ENCODE results near the gene RCAN2.

The RCAN2 gene

DNA sequence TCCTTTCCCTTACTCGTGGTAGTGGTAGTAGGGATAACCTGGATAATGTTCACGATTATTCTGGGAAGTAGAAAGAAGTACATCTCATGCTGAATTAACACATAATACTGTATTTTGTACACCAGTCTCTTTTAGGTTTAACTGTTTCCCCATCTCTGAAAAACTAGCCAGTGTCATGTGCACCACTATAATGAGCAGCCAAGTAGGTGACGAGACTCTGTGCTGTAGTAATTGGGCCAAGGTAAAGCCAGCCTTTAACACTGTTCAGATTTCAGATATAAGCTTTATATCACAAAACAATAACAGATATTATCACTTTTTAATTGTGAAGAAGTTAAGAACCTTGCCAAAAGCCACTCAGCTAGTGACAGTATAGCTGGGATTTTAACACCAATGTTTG lies 219.5 kb downstream of the RCAN2 start:
- Mint-ChIP-seq H3K27ac (no peak overlapping the region), H3K27me3 (peaks cover 14% of the 10 kb centered on the region), H3K4me3 (no peak overlapping the region), H3K9me3 (no peaks in the 10 kb centered on the region), H3K4me1 (ENCODE audit: low read depth) (no peaks in the 10 kb centered on the region), H3K36me3 (ENCODE audit: low read depth) (no peaks in the 10 kb centered on the region)

DNA sequence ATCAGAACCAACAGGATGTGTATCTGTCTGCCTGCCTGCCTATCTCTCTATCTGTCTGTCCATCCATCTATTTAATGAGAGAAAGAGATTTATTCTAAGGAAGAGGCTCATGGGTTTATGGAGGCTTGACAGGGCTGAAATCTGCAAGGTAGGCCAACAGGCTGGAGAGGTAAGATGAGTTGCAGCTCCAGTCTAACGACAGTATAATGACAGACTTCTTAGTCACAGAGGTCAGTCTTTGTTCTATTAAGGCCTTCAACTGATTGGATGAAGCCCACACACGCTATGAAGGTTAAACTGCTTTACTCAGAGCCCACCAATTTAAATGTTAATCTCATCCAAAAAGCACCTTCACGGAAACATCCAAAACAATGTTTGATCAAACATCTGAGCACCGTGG lies 220.1 kb downstream of the RCAN2 start:
- H3K4me1 Mint-ChIP-seq (ENCODE audit: low read depth), result no peaks in the 10 kb centered on the region
- no peak overlapping the region for H3K27ac Mint-ChIP-seq
- H3K4me3 Mint-ChIP-seq, result no peak overlapping the region
- peaks cover 10% of the 10 kb centered on the region for H3K27me3 Mint-ChIP-seq
- no peaks in the 10 kb centered on the region for H3K9me3 Mint-ChIP-seq
- H3K36me3 Mint-ChIP-seq (ENCODE audit: low read depth), result no peaks in the 10 kb centered on the region

DNA sequence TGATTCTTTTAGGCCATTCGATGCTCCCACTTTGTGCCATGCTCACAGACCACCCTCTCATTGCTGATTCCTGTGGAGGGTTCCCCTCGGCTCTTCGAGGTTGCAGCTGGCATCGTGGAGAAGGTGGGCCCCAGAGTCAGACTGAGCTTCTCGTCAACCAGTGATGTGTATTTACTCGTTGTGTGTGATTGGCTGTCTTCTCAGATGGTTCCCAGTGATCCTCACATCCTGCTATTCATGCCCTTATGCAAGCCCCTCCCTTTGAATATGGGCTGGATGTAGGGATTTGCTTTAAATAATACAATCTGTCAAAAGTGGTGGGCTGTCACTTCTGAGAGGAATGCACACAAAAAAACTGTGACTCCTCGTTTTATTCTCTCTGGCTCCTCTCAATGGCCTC lies 220.9 kb downstream of the RCAN2 start:
- H3K4me3 Mint-ChIP-seq, result no peak overlapping the region
- H3K36me3 Mint-ChIP-seq (ENCODE audit: low read depth), result no peaks in the 10 kb centered on the region
- no peaks in the 10 kb centered on the region for H3K9me3 Mint-ChIP-seq
- H3K27ac Mint-ChIP-seq, result no peak overlapping the region
- H3K4me1 Mint-ChIP-seq (ENCODE audit: low read depth), result no peaks in the 10 kb centered on the region
- peaks cover 7% of the 10 kb centered on the region for H3K27me3 Mint-ChIP-seq

DNA sequence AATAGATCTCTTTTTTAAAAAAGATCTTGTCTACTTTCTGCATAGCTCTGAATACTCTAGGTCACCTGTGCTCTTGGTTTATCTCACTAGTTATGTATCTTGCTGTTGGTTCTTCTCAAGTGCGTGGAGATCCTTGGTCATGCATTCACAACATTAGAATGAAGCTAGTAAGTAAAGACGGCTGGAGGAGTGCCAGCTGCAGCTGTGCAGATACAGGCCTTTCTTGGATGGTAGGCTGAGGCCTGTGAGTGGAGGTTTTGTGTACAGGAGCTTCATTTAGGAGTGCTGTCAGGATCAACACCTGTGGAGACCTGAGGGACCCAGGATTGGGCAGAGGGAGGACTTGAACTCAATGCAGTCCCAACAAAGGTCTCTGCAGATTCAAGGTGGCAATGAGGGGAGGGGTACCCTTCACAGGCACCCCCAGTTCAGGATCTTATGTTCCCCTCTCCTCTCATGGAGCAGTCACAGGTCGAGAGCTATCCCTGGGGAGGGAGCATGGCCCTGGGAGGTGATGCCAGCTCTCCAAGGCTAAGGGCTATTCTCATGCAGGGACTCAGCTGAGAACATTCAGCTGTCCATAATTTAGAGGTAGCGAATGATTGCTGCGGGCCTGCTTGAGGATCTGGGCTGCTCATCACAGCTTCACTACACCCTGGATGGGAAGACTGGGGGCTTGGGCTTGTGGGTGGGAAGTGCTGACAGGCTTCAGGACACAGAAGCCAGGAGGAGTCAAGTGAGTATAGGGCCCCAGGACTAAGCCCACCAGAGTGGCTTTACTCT lies 221.6 kb downstream of the RCAN2 start:
- H3K4me3 Mint-ChIP-seq, result no peak overlapping the region
- peaks cover 13% of the 10 kb centered on the region for H3K27me3 Mint-ChIP-seq
- no peaks in the 10 kb centered on the region for H3K36me3 Mint-ChIP-seq (ENCODE audit: low read depth)
- H3K27ac Mint-ChIP-seq, result no peak overlapping the region
- no peaks in the 10 kb centered on the region for H3K9me3 Mint-ChIP-seq
- H3K4me1 Mint-ChIP-seq (ENCODE audit: low read depth), result no peaks in the 10 kb centered on the region

DNA sequence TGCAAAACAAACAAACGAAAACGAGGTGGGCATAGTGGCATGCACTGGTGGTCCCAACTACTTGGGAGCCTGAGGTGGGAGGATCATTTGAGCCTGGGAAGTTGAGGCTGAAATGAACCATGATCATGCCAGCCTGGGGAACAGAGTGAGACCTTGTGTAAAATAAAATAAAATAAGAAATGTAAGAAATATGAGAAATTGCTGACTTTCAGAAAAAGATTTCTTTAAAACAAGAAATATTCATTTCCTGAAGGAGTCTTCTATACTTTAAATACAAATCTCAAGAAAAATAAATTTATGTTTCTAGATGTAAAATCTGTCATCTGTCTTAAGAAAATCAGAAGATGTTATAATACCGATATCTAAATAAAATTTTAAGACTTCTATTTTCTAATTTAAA lies 223.7 kb downstream of the RCAN2 start:
- Mint-ChIP-seq H3K36me3 (ENCODE audit: low read depth) (no peaks in the 10 kb centered on the region), H3K27me3 (peaks cover 9% of the 10 kb centered on the region), H3K4me3 (no peak overlapping the region), H3K27ac (no peak overlapping the region), H3K4me1 (ENCODE audit: low read depth) (no peaks in the 10 kb centered on the region), H3K9me3 (no peaks in the 10 kb centered on the region)

DNA sequence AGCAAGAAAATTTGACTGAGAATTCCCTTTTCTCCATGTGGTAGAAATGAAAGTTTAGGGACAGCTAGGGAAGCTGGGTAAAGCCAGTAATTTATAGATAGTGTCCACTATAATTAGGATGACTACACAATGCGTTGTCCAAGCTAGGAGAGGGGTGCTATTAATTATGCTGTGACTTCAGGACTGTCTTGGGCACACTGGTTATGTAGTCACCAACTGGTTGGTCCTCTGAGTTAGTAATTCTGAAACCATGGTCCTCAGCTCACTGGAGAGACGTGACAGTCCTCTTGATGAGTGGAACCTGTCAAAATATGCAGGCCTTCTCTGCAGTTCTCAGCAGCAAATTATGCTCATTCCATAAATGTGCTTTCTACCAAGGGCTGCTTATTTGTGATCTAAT lies 225.9 kb downstream of the RCAN2 start:
- H3K4me3 Mint-ChIP-seq, result no peak overlapping the region
- H3K27me3 Mint-ChIP-seq, result peaks cover 14% of the 10 kb centered on the region
- H3K4me1 Mint-ChIP-seq (ENCODE audit: low read depth), result no peaks in the 10 kb centered on the region
- no peak overlapping the region for H3K27ac Mint-ChIP-seq
- H3K36me3 Mint-ChIP-seq (ENCODE audit: low read depth), result no peaks in the 10 kb centered on the region
- H3K9me3 Mint-ChIP-seq, result no peaks in the 10 kb centered on the region

DNA sequence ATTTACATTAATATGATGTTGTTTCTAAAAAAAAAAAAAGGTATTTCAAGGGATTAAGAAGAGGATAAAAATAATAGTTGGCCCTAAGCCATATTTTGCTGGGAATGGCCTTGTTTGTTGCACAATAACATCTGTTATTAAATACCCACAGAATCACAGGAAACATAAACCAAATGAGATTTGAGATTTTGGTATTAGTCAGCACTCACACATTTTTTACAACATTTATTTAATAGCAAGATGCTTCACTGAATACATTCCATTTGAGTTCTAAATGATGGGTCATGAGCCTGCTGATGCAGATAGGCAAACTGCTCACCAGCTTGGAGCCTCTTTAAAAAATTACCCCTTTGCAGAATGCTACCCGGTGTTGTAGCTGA lies 227.6 kb downstream of the RCAN2 start:
- Mint-ChIP-seq H3K9me3 (no peaks in the 10 kb centered on the region), H3K27ac (no peak overlapping the region), H3K27me3 (peaks cover 20% of the 10 kb centered on the region)

DNA sequence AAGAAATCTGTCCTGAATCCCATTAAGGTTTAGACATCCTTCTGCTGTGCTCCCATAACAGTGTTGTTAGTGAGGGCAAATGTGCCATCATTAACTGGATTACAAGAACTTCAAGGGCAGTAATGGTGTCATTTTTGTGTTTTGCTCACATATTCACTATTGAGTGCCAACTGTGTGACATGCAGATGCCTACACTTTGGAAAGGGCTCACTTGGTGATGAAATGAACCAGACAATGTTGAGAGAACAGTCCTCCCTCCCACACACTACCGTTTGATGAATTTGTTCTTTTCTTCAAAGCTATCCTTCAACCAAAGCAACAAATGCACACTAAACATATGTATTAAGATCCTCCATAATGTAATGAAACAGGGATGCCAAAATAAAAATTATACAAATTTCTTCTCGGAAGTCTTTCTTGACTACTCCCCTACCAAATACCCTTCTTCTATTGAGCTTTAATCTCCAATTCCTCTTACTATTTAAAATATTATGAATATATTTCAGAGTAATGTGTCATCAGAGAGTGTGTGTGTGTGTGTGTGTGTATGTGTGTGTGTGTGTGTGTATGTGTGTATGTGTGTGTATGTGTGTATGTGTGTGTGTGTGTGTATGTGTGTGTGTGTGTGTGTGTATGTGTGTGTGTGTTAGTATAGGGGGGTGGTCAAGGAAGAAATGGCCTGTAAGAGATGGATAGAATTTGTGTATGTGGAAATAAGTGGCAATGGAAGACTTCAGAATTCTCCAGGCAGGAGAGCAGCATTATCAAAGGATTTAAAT lies 228.1 kb downstream of the RCAN2 start:
- Mint-ChIP-seq H3K4me1 (ENCODE audit: low read depth) (no peaks in the 10 kb centered on the region), H3K36me3 (ENCODE audit: low read depth) (no peaks in the 10 kb centered on the region), H3K27me3 (peaks cover 20% of the 10 kb centered on the region), H3K4me3 (no peak overlapping the region), H3K27ac (no peak overlapping the region), H3K9me3 (no peaks in the 10 kb centered on the region)

More for the DNA sequence above, 227.6 kb downstream of the RCAN2 start:
- no peaks in the 10 kb centered on the region for H3K36me3 Mint-ChIP-seq (ENCODE audit: low read depth)
- H3K4me1 Mint-ChIP-seq (ENCODE audit: low read depth), result no peaks in the 10 kb centered on the region
- H3K4me3 Mint-ChIP-seq, result no peak overlapping the region

DNA sequence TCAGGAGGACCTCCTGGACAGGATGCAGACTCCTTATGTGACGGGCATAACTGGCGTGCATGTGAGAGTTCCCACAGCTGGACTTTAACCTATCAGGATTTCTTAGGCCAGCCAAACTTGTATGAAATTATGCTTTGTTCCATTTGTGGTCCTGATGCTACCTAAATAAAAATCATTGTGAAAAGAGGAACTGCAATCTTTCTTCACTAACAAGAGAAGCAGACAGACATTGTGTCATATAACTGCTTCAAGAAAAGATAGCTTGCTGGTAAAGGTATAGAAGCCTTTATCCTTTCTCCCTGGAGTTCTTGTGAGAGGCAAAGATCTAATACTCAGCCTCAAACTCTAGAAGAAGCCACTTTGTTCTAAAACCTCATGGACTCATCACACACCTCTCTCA lies 233.0 kb downstream of the RCAN2 start:
- H3K27me3 Mint-ChIP-seq, result peaks cover 10% of the 10 kb centered on the region
- H3K27ac Mint-ChIP-seq, result no peak overlapping the region
- H3K36me3 Mint-ChIP-seq (ENCODE audit: low read depth), result no peaks in the 10 kb centered on the region
- H3K4me3 Mint-ChIP-seq, result no peak overlapping the region
- no peaks in the 10 kb centered on the region for H3K9me3 Mint-ChIP-seq
- no peaks in the 10 kb centered on the region for H3K4me1 Mint-ChIP-seq (ENCODE audit: low read depth)

DNA sequence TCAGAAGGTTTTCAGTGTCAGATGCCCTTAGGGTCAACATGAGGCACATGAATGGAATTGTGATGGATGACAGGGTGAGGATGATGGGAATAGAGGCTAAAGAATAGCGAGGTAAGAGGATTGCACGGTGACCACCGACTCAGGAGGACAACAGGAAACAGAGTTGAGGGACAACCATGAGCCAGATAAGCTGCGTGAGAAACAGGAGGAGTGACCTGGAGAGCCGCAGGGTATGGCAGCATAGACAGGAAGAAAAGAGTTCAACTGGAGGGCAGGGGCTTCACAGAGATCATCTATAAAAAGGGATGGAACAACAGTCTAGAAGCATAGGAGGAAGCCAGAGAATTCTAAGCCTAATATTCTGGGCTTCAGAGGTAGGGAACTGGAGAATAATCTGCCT lies 235.7 kb downstream of the RCAN2 start:
- no peak overlapping the region for H3K4me3 Mint-ChIP-seq

DNA sequence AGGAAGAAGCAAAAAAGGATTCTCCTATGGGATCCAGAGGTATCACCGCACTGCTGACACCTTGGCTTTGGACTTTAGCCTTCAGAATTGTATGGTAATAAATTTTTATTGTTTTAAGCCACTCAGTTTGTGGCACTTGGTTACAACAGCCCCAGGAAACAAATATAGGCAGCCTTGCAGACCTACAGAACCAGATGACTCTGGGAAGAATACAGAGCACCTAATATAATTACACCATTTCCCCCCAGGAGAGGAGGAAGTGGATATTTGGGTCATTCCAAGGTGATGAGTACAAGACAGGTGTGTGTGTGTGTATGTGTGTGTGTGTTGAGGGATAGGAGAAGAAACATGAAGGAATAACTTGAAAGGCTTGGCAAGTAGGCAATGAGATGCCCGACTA lies 236.3 kb downstream of the RCAN2 start:
- Mint-ChIP-seq H3K27me3 (peaks cover 8% of the 10 kb centered on the region), H3K4me3 (no peak overlapping the region), H3K9me3 (no peaks in the 10 kb centered on the region), H3K4me1 (ENCODE audit: low read depth) (no peaks in the 10 kb centered on the region), H3K27ac (no peak overlapping the region), H3K36me3 (ENCODE audit: low read depth) (no peaks in the 10 kb centered on the region)

More for the DNA sequence above, 235.7 kb downstream of the RCAN2 start:
- H3K27me3 Mint-ChIP-seq, result peaks cover 9% of the 10 kb centered on the region
- H3K9me3 Mint-ChIP-seq, result no peaks in the 10 kb centered on the region
- H3K4me1 Mint-ChIP-seq (ENCODE audit: low read depth), result no peaks in the 10 kb centered on the region
- H3K36me3 Mint-ChIP-seq (ENCODE audit: low read depth), result no peaks in the 10 kb centered on the region
- H3K27ac Mint-ChIP-seq, result no peak overlapping the region

DNA sequence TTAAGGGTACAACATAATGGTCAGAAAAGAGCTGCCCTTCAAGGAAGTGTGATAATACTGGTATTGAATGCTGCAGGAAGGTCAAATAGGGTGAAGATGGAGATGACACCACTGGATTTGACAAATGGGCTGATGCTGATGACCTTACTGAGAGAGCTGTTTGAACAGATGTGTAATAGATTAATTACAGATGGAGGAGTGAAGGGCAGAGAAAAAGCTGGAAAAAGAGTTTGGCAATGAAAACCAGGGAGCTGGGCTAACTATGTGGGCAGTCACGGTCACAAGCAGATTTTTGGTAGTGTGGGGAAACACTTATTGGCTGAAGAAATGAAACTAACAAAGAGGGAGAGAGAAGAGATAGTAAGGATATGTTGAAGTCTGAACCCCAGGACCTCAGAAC lies 236.9 kb downstream of the RCAN2 start:
- Mint-ChIP-seq H3K27ac (no peak overlapping the region), H3K9me3 (no peaks in the 10 kb centered on the region), H3K36me3 (ENCODE audit: low read depth) (no peaks in the 10 kb centered on the region), H3K4me1 (ENCODE audit: low read depth) (no peaks in the 10 kb centered on the region), H3K4me3 (no peak overlapping the region), H3K27me3 (peaks cover 3% of the 10 kb centered on the region)

DNA sequence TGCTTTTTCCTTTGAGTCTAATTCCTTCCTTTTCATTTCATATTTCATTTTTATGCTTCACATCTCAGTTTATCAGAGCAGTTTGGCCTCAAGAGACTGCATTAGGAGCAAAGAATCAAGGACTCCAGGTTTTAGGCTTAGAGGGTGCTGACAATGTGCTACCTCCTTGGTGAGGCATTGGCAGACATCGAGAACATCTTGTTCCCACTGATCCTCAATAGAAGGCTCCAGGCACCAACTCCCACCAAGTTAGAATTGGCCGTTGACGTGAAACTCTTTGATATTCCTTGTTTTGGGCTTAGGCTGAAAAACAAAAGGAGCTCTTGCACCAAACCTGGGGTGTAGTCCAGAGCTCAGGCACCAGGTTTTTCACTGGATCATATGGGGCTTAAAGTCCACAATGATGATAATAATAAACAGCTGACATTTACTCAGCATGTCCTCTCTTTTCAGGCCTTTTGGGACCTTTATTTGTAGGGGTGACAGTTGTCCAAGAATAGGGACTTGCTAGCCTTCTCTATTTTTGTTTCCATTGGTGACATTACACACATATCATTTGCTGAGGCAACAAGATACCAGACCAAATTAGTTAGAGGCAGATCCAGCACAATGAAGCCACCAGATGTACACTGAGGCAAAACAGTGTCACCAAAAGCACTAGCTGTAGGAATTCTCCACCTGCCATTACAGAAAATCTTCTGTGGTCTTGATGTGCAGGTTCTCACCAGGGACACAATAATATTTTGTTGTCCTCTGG lies 239.5 kb downstream of the RCAN2 start:
- Mint-ChIP-seq H3K4me3 (no peak overlapping the region), H3K36me3 (ENCODE audit: low read depth) (no peaks in the 10 kb centered on the region), H3K4me1 (ENCODE audit: low read depth) (no peaks in the 10 kb centered on the region), H3K27me3 (peaks cover 7% of the 10 kb centered on the region), H3K9me3 (no peaks in the 10 kb centered on the region), H3K27ac (no peak overlapping the region)

DNA sequence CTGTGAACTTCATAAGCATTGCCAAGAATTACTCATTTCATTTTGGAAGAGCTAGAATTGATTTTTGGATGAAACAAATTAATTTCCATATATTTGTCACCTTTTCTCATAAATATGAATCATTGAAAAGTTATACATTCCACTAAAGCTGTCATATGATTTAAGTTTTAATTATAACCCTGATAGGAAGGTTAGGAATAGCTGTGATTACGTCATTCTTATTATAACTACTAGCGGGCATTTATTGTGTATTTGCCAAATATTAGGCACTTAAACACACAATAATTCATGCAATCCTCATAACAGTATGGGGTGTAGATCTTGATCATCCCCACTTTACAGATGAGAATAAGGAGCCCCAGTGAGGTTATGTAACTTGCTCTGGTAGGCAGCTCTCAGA lies 243.1 kb downstream of the RCAN2 start:
- no peak overlapping the region for H3K4me3 Mint-ChIP-seq
- no peaks in the 10 kb centered on the region for H3K36me3 Mint-ChIP-seq (ENCODE audit: low read depth)
- H3K27ac Mint-ChIP-seq, result no peak overlapping the region
- H3K4me1 Mint-ChIP-seq (ENCODE audit: low read depth), result no peaks in the 10 kb centered on the region
- H3K27me3 Mint-ChIP-seq, result peaks cover 6% of the 10 kb centered on the region
- no peaks in the 10 kb centered on the region for H3K9me3 Mint-ChIP-seq

DNA sequence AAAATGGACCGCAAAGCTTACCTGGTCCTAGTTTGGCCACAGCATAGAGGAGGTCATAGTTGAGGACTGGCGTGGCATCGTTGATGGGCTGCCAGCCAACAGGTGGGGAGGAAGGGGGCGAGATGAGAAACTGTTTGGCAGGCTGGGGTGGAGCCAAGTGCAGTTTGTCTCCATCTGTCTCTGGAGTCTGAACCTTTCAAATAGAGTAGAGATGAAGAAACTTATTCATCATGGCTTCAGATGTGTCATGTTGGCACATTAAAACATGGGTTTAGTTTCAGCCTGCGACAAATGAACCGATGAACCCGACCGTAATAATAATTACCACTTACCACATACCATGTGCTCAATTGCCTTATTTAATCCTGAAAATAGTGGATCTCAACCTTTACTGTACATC lies 244.5 kb downstream of the RCAN2 start:
- Mint-ChIP-seq H3K27ac (no peak overlapping the region), H3K9me3 (no peaks in the 10 kb centered on the region), H3K27me3 (peaks cover 3% of the 10 kb centered on the region), H3K36me3 (ENCODE audit: low read depth) (no peaks in the 10 kb centered on the region), H3K4me3 (no peak overlapping the region), H3K4me1 (ENCODE audit: low read depth) (no peaks in the 10 kb centered on the region)

Data from stimulated activated naive CD8-positive, alpha-beta T cell treated with anti-CD3 and anti-CD28 coated beads, Interleukin-15, Interleukin-2, amounts not matched to agents 100 ng/mL and 50 ng/mL, for 24 hours (primary cell).